HG03108 (cell line): ENCODE data around the gene MYH6.
"Not testable (repeated sequence)": the region's sequence is repeated elsewhere in the genome, so short reads cannot be mapped to it uniquely, and the experiment has no call there.

ENCODE experiments used
- ATAC-seq: cut with Tn5 transposase; IDR thresholded peaks from one replicate; pipeline ENCODE4 v1.9.1; 2021; ENCODE audit warnings: moderate library complexity; ENCODE audit not compliant: unreplicated experiment

MYH6 gene

DNA sequence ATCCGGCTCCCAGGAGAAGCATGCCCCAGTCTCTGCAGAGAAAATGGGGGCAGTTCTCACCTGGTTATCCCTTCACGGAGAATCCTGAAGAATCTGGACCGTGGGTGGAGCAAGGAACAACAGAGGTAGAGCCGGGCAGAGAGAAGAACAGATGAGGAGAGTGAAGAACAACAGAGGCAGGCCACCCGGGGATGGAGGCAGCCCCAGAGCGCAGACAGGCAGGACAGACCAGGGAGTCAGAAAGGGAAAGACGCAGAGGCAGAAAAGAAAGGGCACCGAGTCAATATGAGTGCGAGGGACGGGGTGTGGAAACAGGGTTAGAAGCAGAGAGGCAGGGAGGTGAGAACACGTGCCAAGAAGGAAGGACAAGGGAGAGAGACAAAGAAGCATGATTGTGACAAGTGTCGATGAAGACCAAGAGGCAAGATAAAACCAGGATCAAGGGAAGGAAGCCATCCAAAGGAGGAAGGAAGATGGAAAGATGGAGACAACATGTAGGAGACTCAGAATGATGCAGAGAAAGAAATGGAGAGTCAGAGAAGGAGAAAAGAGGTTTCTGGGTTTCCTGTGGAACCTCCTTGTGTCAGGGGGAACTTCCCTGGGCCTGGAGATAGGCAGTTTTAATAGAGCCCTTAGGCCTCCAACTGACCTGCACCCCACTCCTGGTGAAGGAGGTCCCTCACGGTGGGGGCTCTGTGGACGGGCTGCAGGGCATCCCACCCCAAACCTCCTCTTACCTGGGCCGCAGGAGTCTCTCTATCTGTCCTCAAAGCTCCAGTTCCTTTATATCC is at the start of gene MYH6:
Gene MYH6, minus strand, starts transcription at position 758 of the 791 bp plus-strand sequence. CDS start 1,050 bp downstream, outside the sequence.
- ATAC-seq = no peak

- ATAC-seq = not testable (repeated sequence)
These were observed 49.0 kb upstream of the MYH6 start for GRCh38 chr14:23456883-23457586.

- ATAC-seq = no peak
These were observed 46.4 kb upstream of the MYH6 start for GRCh38 chr14:23454445-23454856.

GRCh38 chr14:23452237-23452636 is 44.2 kb upstream of the MYH6 start:
- ATAC-seq = no peak

- no peak for ATAC-seq
These were observed 42.3 kb upstream of the MYH6 start for GRCh38 chr14:23450379-23450778.

- ATAC-seq = no peak
These were observed 41.2 kb upstream of the MYH6 start for GRCh38 chr14:23449314-23449713.

DNA sequence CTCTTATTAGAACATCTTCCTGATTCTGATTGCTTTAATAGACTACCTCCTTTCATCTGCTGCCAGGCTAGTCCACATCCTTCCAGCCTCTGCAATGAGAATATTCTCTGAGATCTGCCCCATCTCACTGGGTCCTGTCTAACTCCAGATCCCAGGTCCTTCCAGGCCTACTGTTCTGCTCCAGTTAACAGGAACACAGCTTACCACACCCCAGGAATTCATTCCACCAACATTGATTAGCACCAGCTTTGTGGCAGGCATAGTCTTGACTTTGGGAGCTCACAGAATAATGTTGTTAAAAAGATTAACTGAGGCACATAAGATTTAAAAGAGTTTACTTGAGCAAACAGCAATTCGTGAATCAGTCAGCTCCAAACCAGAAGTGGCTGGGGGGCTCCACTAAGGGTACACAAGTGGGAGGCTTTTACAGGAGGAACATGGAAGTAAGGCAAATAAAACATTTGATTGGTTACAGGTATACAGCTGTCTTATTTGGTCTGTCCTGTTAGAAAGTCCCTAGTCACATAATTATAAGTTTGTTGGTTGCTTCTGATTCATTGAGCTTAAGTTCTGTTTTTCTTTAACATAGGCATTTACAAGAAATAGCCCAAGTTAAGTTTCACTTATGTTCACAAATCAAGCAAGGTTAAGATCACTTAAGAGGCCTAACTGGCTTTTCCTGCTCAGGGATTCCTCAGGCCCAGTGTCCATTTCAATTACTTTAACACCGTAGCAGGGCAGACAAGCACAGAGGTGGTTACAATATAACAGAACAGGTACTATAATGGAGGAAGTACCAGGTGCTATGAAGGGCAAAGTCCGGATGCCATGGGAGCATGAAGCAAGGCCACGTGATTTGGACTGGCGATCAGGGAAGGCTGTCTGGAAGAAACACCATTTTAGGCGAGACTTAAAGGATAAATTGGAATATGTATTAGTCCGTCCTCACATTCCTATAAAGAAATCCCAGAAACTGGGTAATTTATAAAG is 39.6 kb upstream of the MYH6 start:
- ATAC-seq = no peak

- no peak for ATAC-seq
These were observed 38.3 kb upstream of the MYH6 start for GRCh38 chr14:23446291-23446851.

- ATAC-seq = no peak
These were observed 37.7 kb upstream of the MYH6 start for GRCh38 chr14:23445773-23446172.

GRCh38 chr14:23444314-23444713 is 36.2 kb upstream of the MYH6 start:
- no peak for ATAC-seq

DNA sequence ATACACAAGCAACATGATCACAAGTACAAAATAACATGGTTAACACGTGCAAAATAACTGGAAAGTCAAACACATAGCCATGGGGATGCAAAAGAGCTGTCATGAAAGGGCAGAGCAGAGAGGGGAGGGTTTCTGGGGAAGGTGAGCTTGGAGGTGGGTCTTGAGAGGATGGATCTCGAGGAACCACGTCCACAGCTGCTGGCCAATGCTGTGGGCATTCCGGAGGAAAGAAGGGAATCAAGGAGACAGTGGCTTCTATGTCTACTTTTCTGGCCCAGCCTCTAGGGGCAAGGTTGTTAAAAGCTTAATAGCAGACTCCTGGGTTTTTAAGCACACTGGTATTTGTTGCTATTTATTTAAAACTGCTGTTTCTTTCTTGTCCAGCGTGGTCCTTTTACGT is 35.8 kb upstream of the MYH6 start:
- ATAC-seq = no peak

GRCh38 chr14:23443411-23443812 is 35.3 kb upstream of the MYH6 start:
- ATAC-seq = no peak

DNA sequence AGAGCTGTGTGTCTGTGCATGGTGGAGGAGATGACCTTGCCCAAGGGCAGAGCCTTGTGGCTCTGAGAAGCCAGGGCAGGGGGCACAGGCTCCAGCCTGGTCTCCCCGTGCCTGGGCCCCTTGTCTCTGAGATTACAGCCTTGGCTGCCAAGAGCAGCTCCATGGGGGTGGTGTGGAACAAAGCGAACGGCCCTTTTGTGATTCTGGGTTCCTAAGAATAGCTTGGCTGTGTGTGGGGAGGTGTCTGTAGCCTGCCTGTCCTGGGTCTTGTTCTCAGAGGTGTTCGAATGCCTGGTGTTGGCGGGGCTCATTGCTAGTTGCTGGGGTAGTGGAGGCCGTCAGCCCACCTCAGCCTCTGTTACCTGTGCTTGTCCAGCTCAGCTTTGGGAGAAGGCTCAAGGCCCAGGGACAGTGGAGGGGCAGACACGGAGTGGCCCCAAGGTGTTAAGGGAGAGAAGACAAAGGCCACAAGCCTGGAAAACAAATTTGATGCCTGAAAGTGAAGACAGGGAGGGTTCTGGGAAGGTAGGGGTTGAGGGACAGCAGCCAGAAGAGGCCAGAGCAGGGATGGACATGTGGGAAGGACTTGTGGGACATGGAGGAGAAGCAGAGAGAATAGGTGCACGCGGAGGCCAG is 34.8 kb upstream of the MYH6 start:
- no peak for ATAC-seq

DNA sequence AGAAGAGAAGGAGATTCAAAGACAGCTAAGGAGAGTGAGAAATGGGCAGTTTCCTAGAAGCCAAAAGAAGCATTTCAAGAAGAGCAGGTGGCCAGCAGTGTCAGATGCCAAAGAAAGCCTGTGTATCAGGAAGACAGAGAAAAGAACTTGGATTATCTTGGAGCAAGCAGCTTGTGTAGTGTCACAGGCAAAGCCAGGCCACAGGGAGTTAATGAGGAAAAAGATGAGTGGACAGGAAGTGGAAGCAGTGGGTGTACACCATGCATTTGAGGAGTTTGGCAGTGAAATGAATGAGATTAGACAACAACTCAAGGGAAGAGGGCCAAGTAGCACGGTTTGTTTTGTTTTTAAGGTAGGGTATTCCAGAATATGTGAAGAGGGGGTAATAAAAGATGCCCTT is 33.0 kb upstream of the MYH6 start:
- no peak for ATAC-seq

GRCh38 chr14:23439107-23439835 is 31.2 kb upstream of the MYH6 start:
- ATAC-seq = no peak

- ATAC-seq = no peak
These were observed 30.3 kb upstream of the MYH6 start for GRCh38 chr14:23438101-23438971.

DNA sequence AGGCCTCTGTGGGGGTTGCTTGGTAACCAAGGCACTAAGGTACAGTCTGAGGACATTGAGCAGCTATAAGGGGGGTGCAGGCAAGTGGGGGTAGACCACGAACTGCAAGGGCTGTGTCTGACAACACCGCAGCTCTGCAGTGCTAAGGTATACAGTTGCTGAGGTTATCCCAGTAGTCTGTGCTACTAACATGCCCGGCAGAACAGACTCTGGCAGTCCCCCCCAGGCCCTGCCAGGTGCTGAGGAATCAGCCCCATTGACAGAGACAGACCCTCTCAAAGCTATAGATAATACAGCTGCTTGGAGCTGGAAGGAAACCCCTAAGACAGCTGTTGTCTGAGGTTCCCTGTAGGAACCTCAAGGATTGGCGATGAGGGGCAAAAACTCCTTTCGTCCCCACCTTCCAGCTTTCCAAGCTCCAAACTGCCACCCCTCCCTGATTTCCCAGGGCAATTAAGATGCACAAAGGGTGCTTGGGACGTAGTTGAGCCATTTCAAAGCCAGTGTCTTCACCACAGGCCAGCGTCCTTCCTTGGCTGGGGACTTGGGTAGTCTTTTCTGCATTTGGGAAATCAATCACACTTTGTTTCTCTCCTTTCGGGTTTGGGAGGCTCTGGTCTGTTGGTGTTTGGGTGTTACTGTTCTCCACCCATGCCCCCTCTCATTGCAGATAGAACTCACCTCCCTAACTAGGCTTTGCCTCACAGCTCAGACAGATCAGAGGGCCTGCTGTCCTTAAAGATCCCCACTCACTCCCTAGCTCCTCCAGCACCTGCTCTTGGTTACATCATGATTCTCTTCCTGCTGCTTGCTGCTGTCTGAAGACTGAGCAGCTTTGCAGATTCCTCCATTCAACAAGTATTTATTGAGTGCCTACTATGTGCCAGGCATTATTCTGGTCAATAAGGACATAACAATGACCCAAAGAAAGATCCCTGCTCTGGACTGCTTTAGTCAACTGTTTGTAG is 29.3 kb upstream of the MYH6 start:
- ATAC-seq = no peak
